ENCODE results near the gene AS3MT. TPM values are rescaled to one million over a fixed set of nuclear protein-coding genes. Genes with fewer than 3 reads are reported as not detected.
A peak's percentile ranks its signal among the peaks of the same experiment; 100 is the strongest.
"Not testable (repeated sequence)": the region's sequence is repeated elsewhere in the genome, so short reads cannot be mapped to it uniquely, and the experiment has no call there.

Gene AS3MT
- total RNA-seq, 1 donor from 2014 or later: 17.1 TPM

- H3K4me3 ChIP-seq (ENCODE audit: low read depth, low read length): peak overlapping the region; percentile 93
- no peak for DNase-seq (ENCODE audit: low read depth)
- TF ChIP-seq CTCF (conservative IDR thresholded peaks at IDR 0.05; ENCODE audit: low read depth, low read length): no peak
Measured at GRCh38 chr10:102919992-102920739, 50.9 kb downstream of the AS3MT start.

- TF ChIP-seq CTCF (conservative IDR thresholded peaks at IDR 0.05; ENCODE audit: low read depth, low read length): no peak
- H3K4me3 ChIP-seq (ENCODE audit: low read depth, low read length): no peak overlapping the region
- no peak for DNase-seq (ENCODE audit: low read depth)
Measured at GRCh38 chr10:102923601-102924000, 54.3 kb downstream of the AS3MT start.

GRCh38 chr10:102926842-102927241, 57.6 kb downstream of the AS3MT start:
- DNase-seq (ENCODE audit: low read depth): no peak
- TF ChIP-seq CTCF (conservative IDR thresholded peaks at IDR 0.05; ENCODE audit: low read depth, low read length): no peak
- no peak overlapping the region for H3K4me3 ChIP-seq (ENCODE audit: low read depth, low read length)

- no peak for TF ChIP-seq CTCF (conservative IDR thresholded peaks at IDR 0.05; ENCODE audit: low read depth, low read length)
- H3K4me3 ChIP-seq (ENCODE audit: low read depth, low read length): no peak overlapping the region
- no peak for DNase-seq (ENCODE audit: low read depth)
Measured at GRCh38 chr10:102927311-102928010, 58.2 kb downstream of the AS3MT start.

GRCh38 chr10:102928442-102928841, 59.2 kb downstream of the AS3MT start:
- H3K4me3 ChIP-seq (ENCODE audit: low read depth, low read length); DNase-seq (ENCODE audit: low read depth): not testable (repeated sequence)

GRCh38 chr10:102930720-102931119, 61.5 kb downstream of the AS3MT start:
- no peak overlapping the region for H3K4me3 ChIP-seq (ENCODE audit: low read depth, low read length)
- no peak for TF ChIP-seq CTCF (conservative IDR thresholded peaks at IDR 0.05; ENCODE audit: low read depth, low read length)
- no peak for DNase-seq (ENCODE audit: low read depth)

- no peak overlapping the region for H3K4me3 ChIP-seq (ENCODE audit: low read depth, low read length)
Measured at GRCh38 chr10:102931643-102932042, 62.4 kb downstream of the AS3MT start.

More at GRCh38 chr10:102931643-102932042, 62.4 kb downstream of the AS3MT start:
- no peak for DNase-seq (ENCODE audit: low read depth)
- no peak for TF ChIP-seq CTCF (conservative IDR thresholded peaks at IDR 0.05; ENCODE audit: low read depth, low read length)

Measured in epithelial cell of proximal tubule (primary cell).